Measurements from ENCODE around the gene PIM3. TPM values are rescaled to one million over a fixed set of nuclear protein-coding genes. Genes with fewer than 3 reads are reported as not detected.

PIM3 gene
- polyA plus RNA-seq, 1 donor = 41.5 TPM

DNA sequence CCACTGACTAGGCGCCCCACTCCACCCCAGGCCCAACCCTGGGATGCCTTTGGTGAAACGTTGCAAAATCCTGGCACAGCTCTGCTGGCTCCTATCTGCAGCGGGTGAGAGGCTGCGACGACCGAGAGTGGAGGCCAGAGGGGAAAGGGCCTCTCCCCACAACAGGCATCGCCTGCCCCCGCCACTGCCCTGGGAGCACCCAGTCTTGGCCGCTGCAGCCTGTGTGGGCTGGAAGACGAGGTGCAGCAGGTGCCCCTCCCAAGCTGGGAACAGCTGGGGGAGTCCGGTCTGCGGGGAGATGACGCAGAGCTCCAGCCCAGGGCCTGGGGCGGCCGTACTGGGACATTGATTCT is 4.2 kb upstream of the PIM3 start:
- Histone ChIP-seq H3K9me3 (ENCODE audit: control insufficient read depth, low read depth, low read length) (no peaks in the 10 kb centered on the region), H3K27me3 (ENCODE audit: control insufficient read depth, insufficient read depth, low read length) (no peaks in the 10 kb centered on the region), H3K4me3 (ENCODE audit: low read length) (no peak overlapping the region), H3K4me1 (ENCODE audit: control insufficient read depth, insufficient read depth, low read length) (peaks cover 66% of the 10 kb centered on the region), H3K36me3 (ENCODE audit: control insufficient read depth, insufficient read depth, low read length) (no peaks in the 10 kb centered on the region), H3K27ac (ENCODE audit: low read length) (no peak overlapping the region)
- no CpG with 5 or more reads among the region's 15 CpGs for WGBS (ENCODE audit: insufficient coverage, low lambda C conversion rate)
- no peak for DNase-seq

- H3K4me3 ChIP-seq (ENCODE audit: low read length) = no peak overlapping the region
- peaks cover 58% of the 10 kb centered on the region for H3K4me1 ChIP-seq (ENCODE audit: control insufficient read depth, insufficient read depth, low read length)
- H3K36me3 ChIP-seq (ENCODE audit: control insufficient read depth, insufficient read depth, low read length) = peaks cover 3% of the 10 kb centered on the region
- DNase-seq = no peak
- H3K27ac ChIP-seq (ENCODE audit: low read length) = peak overlapping the region; percentile 83
- no CpG with 5 or more reads among the region's 20 CpGs for WGBS (ENCODE audit: insufficient coverage, low lambda C conversion rate)
- no peaks in the 10 kb centered on the region for H3K27me3 ChIP-seq (ENCODE audit: control insufficient read depth, insufficient read depth, low read length)
- no peaks in the 10 kb centered on the region for H3K9me3 ChIP-seq (ENCODE audit: control insufficient read depth, low read depth, low read length)
Measured at GRCh38 chr22:49956914-49957825, 3.4 kb upstream of the PIM3 start.

- peak overlapping the region; percentile 83 for H3K27ac ChIP-seq (ENCODE audit: low read length)
- H3K36me3 ChIP-seq (ENCODE audit: control insufficient read depth, insufficient read depth, low read length) = peaks cover 8% of the 10 kb centered on the region
- peaks cover 56% of the 10 kb centered on the region for H3K4me1 ChIP-seq (ENCODE audit: control insufficient read depth, insufficient read depth, low read length)
- no peak overlapping the region for H3K4me3 ChIP-seq (ENCODE audit: low read length)
- no CpG with 5 or more reads among the region's 12 CpGs for WGBS (ENCODE audit: insufficient coverage, low lambda C conversion rate)
- no peaks in the 10 kb centered on the region for H3K9me3 ChIP-seq (ENCODE audit: control insufficient read depth, low read depth, low read length)
- no peaks in the 10 kb centered on the region for H3K27me3 ChIP-seq (ENCODE audit: control insufficient read depth, insufficient read depth, low read length)
- peak in 1 of 2 donors; percentile 85 for DNase-seq
Measured at GRCh38 chr22:49957826-49958365, 2.7 kb upstream of the PIM3 start.

DNA sequence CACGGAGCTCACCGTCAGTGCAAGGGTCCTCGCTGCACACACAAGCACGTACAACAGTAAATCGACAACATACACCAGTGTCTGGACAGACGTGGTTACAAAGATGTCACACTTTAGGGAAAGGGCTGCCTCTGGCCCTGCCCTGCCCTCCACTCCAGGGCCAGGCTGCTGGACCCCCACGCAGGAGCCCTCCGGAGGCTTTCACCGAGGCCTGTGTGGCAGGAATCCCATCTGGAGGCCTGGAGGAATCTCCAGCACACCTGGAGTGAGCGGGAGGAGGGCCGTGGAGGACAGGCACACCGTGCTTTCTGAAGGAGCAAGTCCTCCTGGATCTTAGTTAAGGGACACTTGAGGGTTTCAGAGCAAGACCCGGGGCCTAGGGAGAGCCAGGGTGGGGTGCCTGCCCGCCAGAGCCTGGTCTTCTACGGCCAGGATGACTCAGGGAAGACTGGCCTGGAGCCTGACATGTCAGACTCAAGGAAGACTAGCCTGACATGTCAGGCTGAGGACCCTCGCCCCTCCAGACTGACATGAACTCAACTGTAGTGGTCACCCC is 2.1 kb upstream of the PIM3 start:
- no peaks in the 10 kb centered on the region for H3K27me3 ChIP-seq (ENCODE audit: control insufficient read depth, insufficient read depth, low read length)
- no peak for DNase-seq
- no peak overlapping the region for H3K4me3 ChIP-seq (ENCODE audit: low read length)
- peak overlapping the region; percentile 83 for H3K27ac ChIP-seq (ENCODE audit: low read length)
- no peaks in the 10 kb centered on the region for H3K9me3 ChIP-seq (ENCODE audit: control insufficient read depth, low read depth, low read length)
- H3K4me1 ChIP-seq (ENCODE audit: control insufficient read depth, insufficient read depth, low read length) = peaks cover 56% of the 10 kb centered on the region
- peaks cover 13% of the 10 kb centered on the region for H3K36me3 ChIP-seq (ENCODE audit: control insufficient read depth, insufficient read depth, low read length)
- WGBS (ENCODE audit: insufficient coverage, low lambda C conversion rate) = no CpG with 5 or more reads among the region's 16 CpGs

GRCh38 chr22:49958931-49959781 is 1.4 kb upstream of the PIM3 start:
- H3K9me3 ChIP-seq (ENCODE audit: control insufficient read depth, low read depth, low read length) = no peaks in the 10 kb centered on the region
- H3K4me3 ChIP-seq (ENCODE audit: low read length) = peak overlapping the region; percentile 53
- WGBS (ENCODE audit: insufficient coverage, low lambda C conversion rate) = 90% methylated on average over 2 of the region's 29 CpGs
- peaks cover 21% of the 10 kb centered on the region for H3K36me3 ChIP-seq (ENCODE audit: control insufficient read depth, insufficient read depth, low read length)
- H3K27ac ChIP-seq (ENCODE audit: low read length) = peak overlapping the region; percentile 83
- DNase-seq = no peak
- H3K27me3 ChIP-seq (ENCODE audit: control insufficient read depth, insufficient read depth, low read length) = no peaks in the 10 kb centered on the region
- peaks cover 55% of the 10 kb centered on the region for H3K4me1 ChIP-seq (ENCODE audit: control insufficient read depth, insufficient read depth, low read length)

- peaks cover 52% of the 10 kb centered on the region for H3K4me1 ChIP-seq (ENCODE audit: control insufficient read depth, insufficient read depth, low read length)
- no peaks in the 10 kb centered on the region for H3K27me3 ChIP-seq (ENCODE audit: control insufficient read depth, insufficient read depth, low read length)
- WGBS (ENCODE audit: insufficient coverage, low lambda C conversion rate) = no CpG with 5 or more reads among the region's 21 CpGs
- H3K9me3 ChIP-seq (ENCODE audit: control insufficient read depth, low read depth, low read length) = no peaks in the 10 kb centered on the region
- peaks cover 27% of the 10 kb centered on the region for H3K36me3 ChIP-seq (ENCODE audit: control insufficient read depth, insufficient read depth, low read length)
- H3K4me3 ChIP-seq (ENCODE audit: low read length) = peak overlapping the region; percentile 53
- DNase-seq = peak; percentile 68 to 80
- peak overlapping the region; percentile 83 for H3K27ac ChIP-seq (ENCODE audit: low read length)
Measured at GRCh38 chr22:49959782-49960158, 802 bp upstream of the PIM3 start.

DNA sequence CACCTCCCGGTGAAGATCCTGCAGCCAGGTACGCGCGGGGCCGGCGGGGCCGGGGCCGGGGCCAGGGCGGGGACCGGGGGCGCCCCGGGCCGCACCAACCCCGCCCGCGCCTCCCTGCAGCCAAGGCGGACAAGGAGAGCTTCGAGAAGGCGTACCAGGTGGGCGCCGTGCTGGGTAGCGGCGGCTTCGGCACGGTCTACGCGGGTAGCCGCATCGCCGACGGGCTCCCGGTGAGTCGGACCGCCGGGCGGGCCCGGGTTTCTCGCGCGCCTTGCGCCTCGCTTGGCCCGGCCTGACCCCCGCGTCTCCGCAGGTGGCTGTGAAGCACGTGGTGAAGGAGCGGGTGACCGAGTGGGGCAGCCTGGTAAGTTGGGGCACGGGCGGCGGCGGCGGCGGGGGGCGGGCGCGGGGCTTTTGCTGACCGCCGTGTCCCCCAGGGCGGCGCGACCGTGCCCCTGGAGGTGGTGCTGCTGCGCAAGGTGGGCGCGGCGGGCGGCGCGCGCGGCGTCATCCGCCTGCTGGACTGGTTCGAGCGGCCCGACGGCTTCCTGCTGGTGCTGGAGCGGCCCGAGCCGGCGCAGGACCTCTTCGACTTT is 531 bp downstream of the PIM3 start:
- Histone ChIP-seq H3K36me3 (ENCODE audit: control insufficient read depth, insufficient read depth, low read length) (peaks cover 35% of the 10 kb centered on the region), H3K4me1 (ENCODE audit: control insufficient read depth, insufficient read depth, low read length) (peaks cover 53% of the 10 kb centered on the region), H3K27me3 (ENCODE audit: control insufficient read depth, insufficient read depth, low read length) (no peaks in the 10 kb centered on the region), H3K27ac (ENCODE audit: low read length) (peak overlapping the region; percentile 75), H3K4me3 (ENCODE audit: low read length) (peak overlapping the region; percentile 96), H3K9me3 (ENCODE audit: control insufficient read depth, low read depth, low read length) (no peaks in the 10 kb centered on the region)
- WGBS (ENCODE audit: insufficient coverage, low lambda C conversion rate) = no CpG with 5 or more reads among the region's 84 CpGs
- DNase-seq = no peak

DNA sequence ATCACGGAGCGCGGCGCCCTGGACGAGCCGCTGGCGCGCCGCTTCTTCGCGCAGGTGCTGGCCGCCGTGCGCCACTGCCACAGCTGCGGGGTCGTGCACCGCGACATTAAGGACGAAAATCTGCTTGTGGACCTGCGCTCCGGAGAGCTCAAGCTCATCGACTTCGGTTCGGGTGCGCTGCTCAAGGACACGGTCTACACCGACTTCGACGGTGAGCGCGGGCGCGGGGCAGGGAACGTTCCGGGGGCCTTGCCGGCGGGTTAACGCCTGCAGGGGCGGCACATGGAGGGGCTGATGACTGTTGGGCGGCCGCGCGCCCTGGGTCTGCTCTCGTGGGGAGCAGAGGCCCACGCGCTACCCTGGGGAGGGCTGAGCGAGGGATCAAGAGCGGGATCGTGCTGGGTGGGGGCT is 1.0 kb downstream of the PIM3 start:
- WGBS (ENCODE audit: insufficient coverage, low lambda C conversion rate) = no CpG with 5 or more reads among the region's 49 CpGs
- Histone ChIP-seq H3K4me1 (ENCODE audit: control insufficient read depth, insufficient read depth, low read length) (peaks cover 58% of the 10 kb centered on the region), H3K4me3 (ENCODE audit: low read length) (peak overlapping the region; percentile 96)

GRCh38 chr22:49962012-49962750 is 1.6 kb downstream of the PIM3 start:
- H3K36me3 ChIP-seq (ENCODE audit: control insufficient read depth, insufficient read depth, low read length) = peaks cover 35% of the 10 kb centered on the region
- peak overlapping the region; percentile 96 for H3K4me3 ChIP-seq (ENCODE audit: low read length)
- no CpG with 5 or more reads among the region's 70 CpGs for WGBS (ENCODE audit: insufficient coverage, low lambda C conversion rate)
- H3K9me3 ChIP-seq (ENCODE audit: control insufficient read depth, low read depth, low read length) = no peaks in the 10 kb centered on the region
- no peaks in the 10 kb centered on the region for H3K27me3 ChIP-seq (ENCODE audit: control insufficient read depth, insufficient read depth, low read length)
- H3K27ac ChIP-seq (ENCODE audit: low read length) = peak overlapping the region; percentile 75
- DNase-seq = peak; percentile 79 to 86
- H3K4me1 ChIP-seq (ENCODE audit: control insufficient read depth, insufficient read depth, low read length) = peaks cover 61% of the 10 kb centered on the region

More for the DNA sequence above, 1.0 kb downstream of the PIM3 start:
- Histone ChIP-seq H3K9me3 (ENCODE audit: control insufficient read depth, low read depth, low read length) (no peaks in the 10 kb centered on the region), H3K27ac (ENCODE audit: low read length) (peak overlapping the region; percentile 75), H3K36me3 (ENCODE audit: control insufficient read depth, insufficient read depth, low read length) (peaks cover 35% of the 10 kb centered on the region), H3K27me3 (ENCODE audit: control insufficient read depth, insufficient read depth, low read length) (no peaks in the 10 kb centered on the region)
- no peak for DNase-seq
